SHP77 treated with DMSO at 0.1 percent for 48 hours (cell line): ENCODE data around the gene DLX4.

ENCODE experiments used
- DNase-seq: peaks from one replicate; lab custom pipeline; 2025; lab: John Stamatoyannopoulos, UW

DLX4 gene

GRCh38 chr17:49968405-49969133 lies 421 bp upstream of the DLX4 start:
- no peak for DNase-seq

GRCh38 chr17:49969795-49970389 lies 902 bp downstream of the DLX4 start:
- no peak for DNase-seq

GRCh38 chr17:49970498-49970897 lies 1.5 kb downstream of the DLX4 start:
- no peak for DNase-seq

- no peak for DNase-seq
Measured at GRCh38 chr17:49971199-49971847, 2.3 kb downstream of the DLX4 start.

- no peak for DNase-seq
Measured at GRCh38 chr17:49971848-49972485, 3.0 kb downstream of the DLX4 start.

- no peak for DNase-seq
Measured at GRCh38 chr17:49972486-49973270, 3.7 kb downstream of the DLX4 start.

- DNase-seq: no peak
Measured at GRCh38 chr17:49973271-49973615, 4.3 kb downstream of the DLX4 start.

GRCh38 chr17:49975531-49975930 lies 6.5 kb downstream of the DLX4 start:
- no peak for DNase-seq

GRCh38 chr17:49976163-49976827 lies 7.3 kb downstream of the DLX4 start:
- DNase-seq: no peak

- no peak for DNase-seq
Measured at GRCh38 chr17:49976828-49977202, 7.8 kb downstream of the DLX4 start.

GRCh38 chr17:49977463-49978389 lies 8.7 kb downstream of the DLX4 start:
- no peak for DNase-seq

GRCh38 chr17:49978501-49978900 lies 9.5 kb downstream of the DLX4 start:
- no peak for DNase-seq

GRCh38 chr17:49979748-49980479 lies 10.9 kb downstream of the DLX4 start:
- DNase-seq: no peak

GRCh38 chr17:49980703-49981197 lies 11.8 kb downstream of the DLX4 start:
- DNase-seq: no peak

GRCh38 chr17:49984283-49984682 lies 15.3 kb downstream of the DLX4 start:
- DNase-seq: no peak

- no peak for DNase-seq
Measured at GRCh38 chr17:49984776-49985175, 15.8 kb downstream of the DLX4 start.

- DNase-seq: no peak
Measured at GRCh38 chr17:49985310-49985990, 16.5 kb downstream of the DLX4 start.

GRCh38 chr17:49986396-49987289 lies 17.7 kb downstream of the DLX4 start:
- DNase-seq: no peak
